IMR-90 (cell line): ENCODE results near the gene L1CAM. TPM values are rescaled to one million over a fixed set of nuclear protein-coding genes. Genes with fewer than 3 reads are reported as not detected.

ENCODE experiments used
- ATAC-seq: fragments of 200-7000 bp; cut with Tn5 transposase; 2 replicates; pipeline ENCODE4 v1.9.1; 2020; ENCODE audit warnings: low read depth, mild to moderate bottlenecking, moderate library complexity
- BruUV-seq: library from RNA; stranded (reverse); fragments of 400-500 nt; replicated peaks from 2 replicates; lab custom pipeline; 2021; lab: Mats Ljungman, UMichigan
- CTCF ChIA-PET: fragments of 300-600 bp; formaldehyde crosslinking; extraction: SDS; loops from one replicate; lab custom pipeline; 2021; ENCODE audit warnings: antibody characterized with exemption; lab: Yijun Ruan, JAX
- POLR2A ChIA-PET: fragments of 300-600 bp; sonication (Branson Sonifier 250); formaldehyde crosslinking; loops from one replicate; lab custom pipeline; 2022; ENCODE audit warnings: antibody characterized with exemption; ENCODE audit not compliant: unreplicated experiment; lab: Charles Lee
- DNase-seq: peaks from one replicate; pipeline ENCODE4 v3.0.0; 2013
- H2AFZ ChIP-seq: replicated peaks from 2 replicates; pipeline ENCODE3; 2013; ENCODE audit warnings: low read length, mild to moderate bottlenecking; ENCODE audit not compliant: poor library complexity
- H2AK5ac ChIP-seq: 2 replicates; pipeline ENCODE4 v1.6.1; 2013; ENCODE audit warnings: low read depth, low read length, inconsistent platforms
- H2AK9ac ChIP-seq: replicated peaks from 2 replicates; pipeline ENCODE3; 2013; ENCODE audit warnings: mild to moderate bottlenecking, low read depth, low read length, moderate library complexity; ENCODE audit not compliant: poor library complexity
- H2BK120ac ChIP-seq: 2 replicates; pipeline ENCODE4 v1.6.1; 2013; ENCODE audit warnings: low read depth, low read length, inconsistent platforms
- H2BK15ac ChIP-seq: 3 replicates; pipeline ENCODE4 v1.6.1; 2013; ENCODE audit warnings: low read depth, low read length, inconsistent platforms
- H2BK20ac ChIP-seq: 2 replicates; pipeline ENCODE4 v1.6.1; 2013; ENCODE audit warnings: low read depth, mild to moderate bottlenecking, inconsistent platforms, low read length, moderate library complexity
- H2BK5ac ChIP-seq: 2 replicates; pipeline ENCODE4 v1.6.1; 2013; ENCODE audit warnings: mild to moderate bottlenecking, low read depth, low read length, inconsistent platforms; ENCODE audit not compliant: poor library complexity, severe bottlenecking
- H3K14ac ChIP-seq: replicated peaks from 2 replicates; pipeline ENCODE4 v1.6.1; 2013; ENCODE audit warnings: low read depth, low read length, inconsistent platforms
- H3K18ac ChIP-seq: 2 replicates; pipeline ENCODE4 v1.6.1; 2013; ENCODE audit warnings: low read depth, low read length, control low read depth
- H3K23ac ChIP-seq: 2 replicates; pipeline ENCODE4 v1.6.1; 2013; ENCODE audit warnings: low read depth, low read length, inconsistent platforms
- H3K27ac ChIP-seq: 2 replicates; pipeline ENCODE4 v1.5.1; 2013; ENCODE audit warnings: mild to moderate bottlenecking, control low read depth, low read length; ENCODE audit not compliant: insufficient read depth
- H3K27me3 ChIP-seq: 2 replicates; pipeline ENCODE4 v1.6.1; 2013; ENCODE audit warnings: low read length; ENCODE audit not compliant: control insufficient read depth, insufficient read depth
- H3K36me3 ChIP-seq: 2 replicates; pipeline ENCODE4 v1.6.1; 2013; ENCODE audit warnings: low read length, mixed read lengths; ENCODE audit not compliant: control insufficient read depth, insufficient read depth
- H3K4ac ChIP-seq: 2 replicates; pipeline ENCODE4 v1.6.1; 2013; ENCODE audit warnings: low read depth, low read length, inconsistent platforms
- H3K4me1 ChIP-seq: 2 replicates; pipeline ENCODE4 v1.6.1; 2013; ENCODE audit warnings: low read length, mixed read lengths; ENCODE audit not compliant: control insufficient read depth, insufficient read depth
- H3K4me2 ChIP-seq: 2 replicates; pipeline ENCODE4 v1.6.1; 2013; ENCODE audit warnings: low read depth, mild to moderate bottlenecking, control low read depth, low read length, moderate library complexity
- H3K4me3 ChIP-seq: 2 replicates; pipeline ENCODE4 v1.5.1; 2013; ENCODE audit warnings: low read depth, mild to moderate bottlenecking, control low read depth, low read length, moderate library complexity; ENCODE audit not compliant: insufficient read depth
- H3K56ac ChIP-seq: 2 replicates; pipeline ENCODE4 v1.6.1; 2013; ENCODE audit warnings: low read length, inconsistent platforms; ENCODE audit not compliant: insufficient read depth; ENCODE audit errors: extremely low read depth
- H3K79me1 ChIP-seq, 2 experiments: 2 replicates each; pipeline ENCODE4 v1.6.1; 2013; ENCODE audit warnings: low read length in 2 of 2, inconsistent platforms in 1 of 2, low read depth in 1 of 2
- H3K9ac ChIP-seq: 2 replicates; pipeline ENCODE4 v1.6.1; 2013; ENCODE audit warnings: low read depth, low read length, control low read depth
- H3K9me1 ChIP-seq: 2 replicates; pipeline ENCODE4 v1.6.1; 2013; ENCODE audit warnings: low read length, inconsistent platforms; ENCODE audit not compliant: insufficient read depth
- H3K9me3 ChIP-seq: 2 replicates; pipeline ENCODE4 v1.6.1; 2013; ENCODE audit warnings: low read length; ENCODE audit not compliant: control insufficient read depth, insufficient read depth
- H4K20me1 ChIP-seq: 2 replicates; pipeline ENCODE4 v1.6.1; 2013; ENCODE audit warnings: low read length, inconsistent platforms; ENCODE audit not compliant: insufficient read depth
- H4K5ac ChIP-seq: 2 replicates; pipeline ENCODE4 v1.6.1; 2013; ENCODE audit warnings: mild to moderate bottlenecking, low read depth, low read length, control low read depth
- H4K8ac ChIP-seq, 2 experiments: 2 replicates each; pipeline ENCODE4 v1.6.1; 2013; ENCODE audit warnings: low read depth in 2 of 2, low read length in 2 of 2, control low read depth in 1 of 2, inconsistent platforms in 1 of 2
- H4K91ac ChIP-seq: 2 replicates; pipeline ENCODE4 v1.6.1; 2013; ENCODE audit warnings: low read depth, low read length, inconsistent platforms; ENCODE audit not compliant: insufficient read depth
- BHLHE40 ChIP-seq: fragments of 150-350 bp; IDR thresholded peaks from 2 replicates; pipeline ENCODE4 v1.6.1; 2016; ENCODE audit warnings: mild to moderate bottlenecking, low read depth, low read length
- CHD1 ChIP-seq: IDR thresholded peaks from 2 replicates; pipeline ENCODE4 v1.6.1; 2012; ENCODE audit warnings: low read depth, low read length, improper control_type of control experiment
- POLR2A ChIP-seq: IDR thresholded peaks from 2 replicates; pipeline ENCODE4 v1.6.1; 2012; ENCODE audit warnings: mild to moderate bottlenecking, low read depth, low read length
- RFX5 ChIP-seq: IDR thresholded peaks from 2 replicates; pipeline ENCODE4 v1.8.0; 2012; ENCODE audit warnings: low read depth, mild to moderate bottlenecking, low read length, moderate library complexity
- WGBS, 2 experiments: methylation state at CpG; one replicate each; pipeline versions ENCODE4 v1.1.5 to v1.1.7; 2013; ENCODE audit warnings: missing lambda C conversion rate in 2 of 2; ENCODE audit not compliant: insufficient read length in 1 of 2; ENCODE audit errors: extremely low coverage in 2 of 2; 5-methylcytosine and 5-hydroxymethylcytosine counted together
- dilution Hi-C: fragments of 300-500 bp; cut with HindIII; formaldehyde crosslinking; loops from one replicate; pipeline ENCODE4 v1.14.3; 2018; ENCODE audit warnings: low sequenced_read_pairs; ENCODE audit not compliant: unreplicated experiment
- in situ Hi-C: fragments of 300-500 bp; cut with MboI; formaldehyde crosslinking; loops from 3 replicates; pipeline ENCODE4 v1.14.3; 2019; ENCODE audit warnings: low sequenced_read_pairs, inconsistent platforms, mixed read lengths
- intact Hi-C: fragments of 100-400 bp; cut with micrococcal nuclease; formaldehyde crosslinking; loops from 2 replicates; pipeline ENCODE4 v1.10.0; 2022
- polyA plus RNA-seq, 3 experiments: library from polyadenylated mRNA; depleted of rRNA; stranded (reverse); fragments of >200 nt; gene quantifications; 2 replicates each; pipeline ENCODE4 v1.2.3, GENCODE V29; 2012; ENCODE audit warnings: low replicate concordance in 1 of 3
- total RNA-seq: library from RNA; depleted of rRNA; stranded (reverse); fragments of >200 nt; gene quantifications from 2 replicates; pipeline ENCODE4 v1.2.3, GENCODE V29; 2012

The L1CAM gene
- total and polyA plus RNA-seq, 2 of the 4 experiments (the other 2 are of a cell fraction): 0.36 to 1.9 TPM

- H2AK5ac ChIP-seq: no peak overlapping the region
- no peak overlapping the region for H3K56ac ChIP-seq
- in situ Hi-C loops (no loop called here), intact Hi-C loops (no loop called here), dilution Hi-C loops (no loop called here)
- no peak overlapping the region for H3K4me2 ChIP-seq
- WGBS, 2 experiments: 49% methylated on average over 3 of the region's 3 CpGs; no CpG with 5 or more reads in 1 of the 2 experiments
- H3K4me1 ChIP-seq: no peaks in the 10 kb centered on the region
- no peak overlapping the region for H3K9ac ChIP-seq
- H3K79me1 ChIP-seq: no peaks in the 10 kb centered on the region
- H3K23ac ChIP-seq: no peak overlapping the region
- CTCF ChIA-PET: no interaction called here
- H3K27ac ChIP-seq: no peak overlapping the region
- H3K9me3 ChIP-seq: peaks cover 2% of the 10 kb centered on the region
- H3K4ac ChIP-seq: no peak overlapping the region
- DNase-seq (no peak), ATAC-seq (no peak)
- no peak overlapping the region for H2AK9ac ChIP-seq
- no peaks in the 10 kb centered on the region for H3K36me3 ChIP-seq
- H4K8ac ChIP-seq: no peak overlapping the region
- no peaks in the 10 kb centered on the region for H3K9me1 ChIP-seq
- no peak overlapping the region for H2BK20ac ChIP-seq
- H2BK15ac ChIP-seq: no peak overlapping the region
- H4K91ac ChIP-seq: no peak overlapping the region
- H3K27me3 ChIP-seq: peaks cover 31% of the 10 kb centered on the region
- no peaks in the 10 kb centered on the region for H4K20me1 ChIP-seq
- H3K14ac ChIP-seq: no peak overlapping the region
- no TSS peak for BruUV-seq
- no peak overlapping the region for H2AFZ ChIP-seq
- H3K4me3 ChIP-seq: no peak overlapping the region
- H3K18ac ChIP-seq: no peak overlapping the region
- no peak overlapping the region for H2BK120ac ChIP-seq
- H4K5ac ChIP-seq: no peak overlapping the region
- TF ChIP-seq RFX5 (no peak), POLR2A (no peak), BHLHE40 (no peak), CHD1 (no peak)
- no peak overlapping the region for H2BK5ac ChIP-seq
- POLR2A ChIA-PET: no interaction called here
Observed at GRCh38 chrX:153853902-153854267, 32.1 kb downstream of the L1CAM start.
